Brain microvascular endothelial cell (primary cell): Measurements from ENCODE around the gene NUBPL.
"Not testable (repeated sequence)": the region's sequence is repeated elsewhere in the genome, so short reads cannot be mapped to it uniquely, and the experiment has no call there.

Experiments used
- DNase-seq: peaks from one replicate; pipeline ENCODE4 v3.0.0-alpha.2; 2020
- H3K27ac ChIP-seq: fragments of 250-450 bp; sonication (Bioruptor Pico); 2 replicates; pipeline ENCODE4 v1.5.1; 2020; ENCODE audit warnings: mild to moderate bottlenecking, moderate library complexity
- H3K27me3 ChIP-seq: fragments of 250-450 bp; sonication (Bioruptor Pico); replicated peaks from 2 replicates; pipeline ENCODE4 v1.5.1; 2020; ENCODE audit warnings: mild to moderate bottlenecking
- H3K36me3 ChIP-seq: fragments of 250-450 bp; sonication (Bioruptor Pico); replicated peaks from 2 replicates; pipeline ENCODE4 v1.5.1; 2020; ENCODE audit warnings: mild to moderate bottlenecking
- H3K4me3 ChIP-seq: 2 replicates; pipeline ENCODE4 v1.5.1; 2011; ENCODE audit warnings: low read depth, mild to moderate bottlenecking, control low read depth, low read length, moderate library complexity
- CTCF ChIP-seq: IDR thresholded peaks from 2 replicates; pipeline ENCODE4 v1.5.1; 2011; ENCODE audit warnings: low read depth, mild to moderate bottlenecking, moderate library complexity, low read length, control low read depth, inconsistent platforms; ENCODE audit errors: missing control alignments
- in situ Hi-C: cut with HindIII; loops from 2 replicates; pipeline ENCODE4 v1.10.0; 2017; ENCODE audit warnings: low sequenced_read_pairs, low pct_ligation_motif_present

Gene NUBPL

GRCh38 chr14:31843361-31844091 lies 282.3 kb downstream of the NUBPL start:
- no peak overlapping the region for H3K27ac ChIP-seq
- H3K27me3 ChIP-seq, result no peaks in the 10 kb centered on the region
- no peak for DNase-seq
- no peak for TF ChIP-seq CTCF
- H3K36me3 ChIP-seq, result no peaks in the 10 kb centered on the region
- in situ Hi-C loops, result no loop called here
- no peak overlapping the region for H3K4me3 ChIP-seq

GRCh38 chr14:31854508-31855075 lies 293.4 kb downstream of the NUBPL start:
- no peak overlapping the region for H3K4me3 ChIP-seq
- no peak for DNase-seq
- H3K27me3 ChIP-seq, result no peaks in the 10 kb centered on the region
- in situ Hi-C loops, result no loop called here
- no peak overlapping the region for H3K27ac ChIP-seq
- H3K36me3 ChIP-seq, result no peaks in the 10 kb centered on the region
- TF ChIP-seq CTCF, result no peak

GRCh38 chr14:31855262-31855661 lies 294.1 kb downstream of the NUBPL start:
- Histone ChIP-seq H3K27ac (no peak overlapping the region), H3K36me3 (no peaks in the 10 kb centered on the region), H3K27me3 (no peaks in the 10 kb centered on the region), H3K4me3 (no peak overlapping the region)
- DNase-seq, result no peak
- in situ Hi-C loops, result no loop called here
- TF ChIP-seq CTCF, result no peak

GRCh38 chr14:31856003-31856402 lies 294.8 kb downstream of the NUBPL start:
- H3K4me3 ChIP-seq, H3K27ac ChIP-seq, H3K36me3 ChIP-seq, DNase-seq, in situ Hi-C loops, H3K27me3 ChIP-seq: not testable (repeated sequence)

- in situ Hi-C loops, result no loop called here
- Histone ChIP-seq H3K36me3 (no peaks in the 10 kb centered on the region), H3K4me3 (no peak overlapping the region), H3K27ac (no peak overlapping the region), H3K27me3 (no peaks in the 10 kb centered on the region)
- DNase-seq, result no peak
- no peak for TF ChIP-seq CTCF
Measured at GRCh38 chr14:31858868-31859267, 297.7 kb downstream of the NUBPL start.

GRCh38 chr14:31864937-31865855 lies 304.0 kb downstream of the NUBPL start:
- in situ Hi-C loops, result no loop called here
- H3K4me3 ChIP-seq, result no peak overlapping the region
- H3K36me3 ChIP-seq, result no peaks in the 10 kb centered on the region
- no peaks in the 10 kb centered on the region for H3K27me3 ChIP-seq
- TF ChIP-seq CTCF, result no peak
- no peak for DNase-seq
- no peak overlapping the region for H3K27ac ChIP-seq
